H1 (cell line): ENCODE results near the gene ATL3. TPM values are rescaled to one million over a fixed set of nuclear protein-coding genes. Genes with fewer than 3 reads are reported as not detected.

ENCODE experiments used
- CTCF ChIA-PET: fragments of 300-600 bp; sonication (Branson Sonifier 250); formaldehyde crosslinking; loops from one replicate; lab custom pipeline; 2021; ENCODE audit not compliant: partially characterized antibody; lab: Charles Lee
- POLR2A ChIA-PET: fragments of 300-600 bp; sonication (Branson Sonifier 250); formaldehyde crosslinking; loops from one replicate; lab custom pipeline; 2021; ENCODE audit warnings: inconsistent platforms; ENCODE audit not compliant: partially characterized antibody; lab: Charles Lee
- DNase-seq, 2 experiments: peaks; one replicate each; pipeline versions ENCODE4 v3.0.0 to v3.0.0-alpha.2; 2010 to 2022; ENCODE audit warnings: low spot score in 2 of 2, low read depth in 1 of 2, mixed read lengths in 1 of 2
- FAIRE-seq: peaks from 2 replicates; lab custom pipeline; 2011; peaks lifted over from hg19 to GRCh38; lab: Jason Lieb, UNC
- H2AFZ ChIP-seq: 2 replicates; pipeline ENCODE4 v1.8.1; 2012; ENCODE audit warnings: low read length, inconsistent platforms
- H2AK5ac ChIP-seq: 2 replicates; pipeline ENCODE4 v1.6.1; 2013; ENCODE audit warnings: low read depth, low read length
- H2BK120ac ChIP-seq: replicated peaks from 2 replicates; pipeline ENCODE3; 2013; ENCODE audit warnings: low read depth, low read length, inconsistent platforms
- H2BK12ac ChIP-seq: 2 replicates; pipeline ENCODE4 v1.6.1; 2013; ENCODE audit warnings: low read depth, low read length
- H2BK15ac ChIP-seq: 2 replicates; pipeline ENCODE4 v1.6.1; 2013; ENCODE audit warnings: low read length
- H2BK20ac ChIP-seq: 2 replicates; pipeline ENCODE4 v1.6.1; 2013; ENCODE audit warnings: low read length
- H2BK5ac ChIP-seq: 2 replicates; pipeline ENCODE4 v1.6.1; 2013; ENCODE audit warnings: low read depth, low read length
- H3K14ac ChIP-seq: 2 replicates; pipeline ENCODE4 v1.6.1; 2013; ENCODE audit warnings: inconsistent platforms; ENCODE audit not compliant: insufficient read length
- H3K18ac ChIP-seq: 2 replicates; pipeline ENCODE4 v1.6.1; 2013; ENCODE audit warnings: low read length; ENCODE audit errors: extremely low read depth
- H3K23ac ChIP-seq: 2 replicates; pipeline ENCODE4 v1.6.1; 2013; ENCODE audit warnings: inconsistent platforms; ENCODE audit not compliant: insufficient read length
- H3K23me2 ChIP-seq: 2 replicates; pipeline ENCODE4 v1.6.1; 2013; ENCODE audit warnings: low read depth, low read length
- H3K27ac ChIP-seq: 2 replicates; pipeline ENCODE4 v1.6.1; 2011; ENCODE audit warnings: low read depth, low read length, inconsistent platforms
- H3K27me3 ChIP-seq, 4 experiments: replicated peaks in 1 of 4; 1 replicate in 1 of 4; 2 replicates in 3 of 4; pipeline versions ENCODE4 v1.6.1 to v1.8.1; 2011 to 2013; ENCODE audit warnings: low read length in 3 of 4, mild to moderate bottlenecking in 3 of 4, inconsistent platforms in 2 of 4, mixed read lengths in 2 of 4, moderate library complexity in 1 of 4; ENCODE audit not compliant: control insufficient read depth in 3 of 4, insufficient read depth in 3 of 4; ENCODE audit errors: extremely low read depth in 1 of 4
- H3K36me3 ChIP-seq, 4 experiments: 2 replicates each; pipeline versions ENCODE4 v1.6.1 to v1.8.1; 2011 to 2013; ENCODE audit warnings: mild to moderate bottlenecking in 4 of 4, low read length in 3 of 4, moderate library complexity in 2 of 4, control low read depth in 1 of 4, inconsistent platforms in 1 of 4; ENCODE audit not compliant: insufficient read depth in 4 of 4, control insufficient read depth in 2 of 4
- H3K4ac ChIP-seq: replicated peaks from 2 replicates; pipeline ENCODE3; 2013; ENCODE audit warnings: low read length, low read depth, mixed read lengths, inconsistent platforms; ENCODE audit not compliant: insufficient read length
- H3K4me1 ChIP-seq, 4 experiments: replicated peaks in 1 of 4; 1 replicate in 1 of 4; 2 replicates in 3 of 4; pipeline versions ENCODE4 v1.6.1 to v1.8.1; 2011 to 2013; ENCODE audit warnings: low read length in 3 of 4, inconsistent platforms in 2 of 4, mixed read lengths in 1 of 4; ENCODE audit not compliant: insufficient read depth in 4 of 4, control insufficient read depth in 3 of 4
- H3K4me2 ChIP-seq, 2 experiments: 2 replicates each; pipeline versions ENCODE4 v1.6.1 to v1.8.1; 2011 to 2013; ENCODE audit warnings: low read depth in 2 of 2, low read length in 2 of 2, control low read depth in 1 of 2, inconsistent platforms in 1 of 2, mild to moderate bottlenecking in 1 of 2; ENCODE audit not compliant: insufficient read depth in 1 of 2
- H3K4me3 ChIP-seq, 4 experiments: fragments of 200-600, 300-600 bp in 1 of 4; sonication (generic), shearing (Covaris generic), sonication (Bioruptor Twin) in 1 of 4; 2 replicates each; pipeline versions ENCODE4 v1.5.1 to v1.8.1; 2011 to 2016; ENCODE audit warnings: low read length in 4 of 4, low read depth in 3 of 4, control low read depth in 2 of 4, inconsistent platforms in 2 of 4, mild to moderate bottlenecking in 2 of 4, mixed read lengths in 1 of 4, moderate library complexity in 1 of 4; ENCODE audit not compliant: insufficient read depth in 2 of 4; ENCODE audit errors: extremely low read depth in 1 of 4
- H3K56ac ChIP-seq: replicated peaks from 2 replicates; pipeline ENCODE3; 2013; ENCODE audit warnings: low read depth, mild to moderate bottlenecking, mixed read lengths, low read length, inconsistent platforms; ENCODE audit not compliant: insufficient read length
- H3K79me1 ChIP-seq: 2 replicates; pipeline ENCODE4 v1.6.1; 2013; ENCODE audit warnings: low read depth, low read length, control low read depth
- H3K79me2 ChIP-seq, 2 experiments: 2 replicates each; pipeline versions ENCODE4 v1.6.1 to v1.8.1; 2012 to 2013; ENCODE audit warnings: low read length in 2 of 2, mild to moderate bottlenecking in 2 of 2, inconsistent platforms in 1 of 2; ENCODE audit not compliant: insufficient read depth in 2 of 2, control insufficient read depth in 1 of 2
- H3K9ac ChIP-seq, 4 experiments: replicated peaks in 1 of 4; 1 replicate in 1 of 4; 2 replicates in 3 of 4; pipeline versions ENCODE4 v1.6.1 to v1.8.1; 2011 to 2013; ENCODE audit warnings: low read depth in 3 of 4, low read length in 3 of 4, control low read depth in 2 of 4, mild to moderate bottlenecking in 2 of 4, moderate library complexity in 2 of 4, inconsistent platforms in 1 of 4; ENCODE audit errors: extremely low read depth in 1 of 4
- H3K9me3 ChIP-seq, 2 experiments: 2 replicates each; pipeline versions ENCODE4 v1.6.1 to v1.8.1; 2012 to 2013; ENCODE audit warnings: mild to moderate bottlenecking in 2 of 2, moderate library complexity in 2 of 2, control low read depth in 1 of 2, inconsistent platforms in 1 of 2, low read depth in 1 of 2, low read length in 1 of 2, mixed read lengths in 1 of 2; ENCODE audit not compliant: insufficient read depth in 2 of 2
- H4K20me1 ChIP-seq, 2 experiments: replicated peaks in 1 of 2; 2 replicates each; pipeline versions ENCODE3 to v1.8.1; 2011 to 2013; ENCODE audit warnings: inconsistent platforms in 2 of 2, low read length in 2 of 2, mild to moderate bottlenecking in 1 of 2; ENCODE audit not compliant: insufficient read depth in 2 of 2, control insufficient read depth in 1 of 2
- H4K5ac ChIP-seq: 2 replicates; pipeline ENCODE4 v1.6.1; 2013; ENCODE audit warnings: low read length, low read depth, mixed read lengths, inconsistent platforms; ENCODE audit not compliant: insufficient read length
- H4K8ac ChIP-seq: 2 replicates; pipeline ENCODE4 v1.8.0; 2013; ENCODE audit warnings: mild to moderate bottlenecking, moderate library complexity, low read length, inconsistent platforms; ENCODE audit not compliant: insufficient read depth; ENCODE audit errors: extremely low read depth
- H4K91ac ChIP-seq: replicated peaks from 2 replicates; pipeline ENCODE3; 2013; ENCODE audit warnings: low read length, mixed read lengths, inconsistent platforms; ENCODE audit not compliant: insufficient read length
- CREB1 ChIP-seq: IDR thresholded peaks from 2 replicates; pipeline ENCODE4 v1.6.1; 2012; ENCODE audit warnings: inconsistent platforms
- GTF2F1 ChIP-seq: IDR thresholded peaks from 2 replicates; pipeline ENCODE4 v1.6.1; 2012; ENCODE audit warnings: low read depth, low read length, improper control_type of control experiment, borderline replicate concordance
- JUN ChIP-seq: IDR thresholded peaks from 2 replicates; pipeline ENCODE4 v1.6.1; 2011; ENCODE audit warnings: low read depth, mild to moderate bottlenecking, improper control_type of control experiment, low read length
- JUND ChIP-seq: IDR thresholded peaks from 2 replicates; pipeline ENCODE4 v1.6.1; 2011; ENCODE audit warnings: mild to moderate bottlenecking, improper control_type of control experiment, low read length
- NRF1 ChIP-seq: IDR thresholded peaks from 2 replicates; pipeline ENCODE4 v1.6.1; 2011; ENCODE audit warnings: mild to moderate bottlenecking, low read depth, low read length, improper control_type of control experiment
- POLR2A ChIP-seq, 2 experiments: IDR thresholded peaks; 1 replicate in 1 of 2; 2 replicates in 1 of 2; pipeline ENCODE4 v1.6.1; 2011; ENCODE audit warnings: low read depth in 2 of 2, low read length in 2 of 2, mild to moderate bottlenecking in 2 of 2; ENCODE audit errors: control extremely low read depth in 1 of 2
- POU5F1 ChIP-seq: IDR thresholded peaks from 2 replicates; pipeline ENCODE4 v1.6.1; 2011; ENCODE audit warnings: low read depth, mild to moderate bottlenecking, low read length, moderate library complexity
- SIN3A ChIP-seq, 2 experiments: IDR thresholded peaks in 1 of 2; conservative IDR thresholded peaks in 1 of 2; 2 replicates each; pipeline ENCODE4 v1.6.1; 2011 to 2012; ENCODE audit warnings: low read length in 2 of 2, improper control_type of control experiment in 1 of 2, low read depth in 1 of 2, mild to moderate bottlenecking in 1 of 2
- SIRT6 ChIP-seq: IDR thresholded peaks from one replicate; pipeline ENCODE4 v1.7.1; 2012; ENCODE audit warnings: low read length, inconsistent platforms
- TAF7 ChIP-seq: optimal IDR thresholded peaks from 2 replicates; pipeline ENCODE3; 2011; ENCODE audit warnings: low read depth, mild to moderate bottlenecking, inconsistent platforms, low read length, moderate library complexity, borderline replicate concordance
- YY1 ChIP-seq: IDR thresholded peaks from 2 replicates; pipeline ENCODE4 v1.6.1; 2011; ENCODE audit warnings: low read depth, mild to moderate bottlenecking, low read length
- WGBS, 2 experiments: shearing (Covaris generic) in 1 of 2; methylation state at CpG; one replicate each; pipeline versions ENCODE4 v1.1.6 to v1.1.7; 2013 to 2015; ENCODE audit warnings: low lambda C conversion rate in 2 of 2, mixed read lengths in 2 of 2, inconsistent platforms in 1 of 2, low coverage in 1 of 2, missing lambda C conversion rate in 1 of 2; ENCODE audit not compliant: insufficient replicate concordance in 2 of 2, insufficient coverage in 1 of 2, insufficient read length in 1 of 2; ENCODE audit errors: extremely low coverage in 1 of 2, missing lambda C conversion rate in 1 of 2; 5-methylcytosine and 5-hydroxymethylcytosine counted together
- polyA plus RNA-seq, 7 experiments: library from polyadenylated mRNA; depleted of rRNA in 3 of 7; stranded (reverse) in 5 of 7; unstranded in 2 of 7; fragments of >200 nt in 5 of 7; fragments of 200-250 nt in 2 of 7; gene quantifications; 1 replicate in 5 of 7; 2 replicates in 1 of 7; 4 replicates in 1 of 7; pipeline versions ENCODE4 v1.2.1 to v1.2.3, GENCODE V29; 2011 to 2013; ENCODE audit warnings: missing spikeins in 2 of 7, mixed read lengths in 2 of 7
- total RNA-seq: library from RNA; stranded (reverse); fragmentation: NEBNext Ultra II Directional; extraction: Animal tissue kit (Norgen Biotek cat#: 25700); gene quantifications from 2 replicates; pipeline ENCODE4 v1.2.1, GENCODE V29; 2021

Gene ATL3
- total and polyA plus RNA-seq, 2 of the 8 experiments (the other 6 are each of a cell fraction or from before 2014, with no cell fraction given): 7.8 to 24.5 TPM

- H3K18ac ChIP-seq: no peak overlapping the region
- peaks cover 14% of the 10 kb centered on the region in 2 experiments for H4K20me1 ChIP-seq
- no peak for TF ChIP-seq JUN
- no peak for TF ChIP-seq JUND
- TF ChIP-seq SIRT6: no peak
- no peak for TF ChIP-seq POLR2A (IDR thresholded peaks at IDR 0.05; ENCODE audit: control extremely low read depth in 1 of 2, low read depth in 2 of 2, low read length in 2 of 2)
- TF ChIP-seq POU5F1: no peak
- TF ChIP-seq GTF2F1: no peak
- TF ChIP-seq SIN3A (conservative IDR thresholded peaks at IDR 0.05 in 1 of 2, IDR thresholded peaks at IDR 0.05 in 1 of 2; ENCODE audit: low read depth in 1 of 2, low read length in 2 of 2): no peak
- no peak for TF ChIP-seq CREB1
- no peak for TF ChIP-seq TAF7
- TF ChIP-seq NRF1: no peak
- TF ChIP-seq YY1: no peak
- TF ChIP-seq, all 59 proteins: peak for 0
- CTCF ChIA-PET: no interaction called here
- FAIRE-seq (no peak), DNase-seq (no peak)
- Histone ChIP-seq H3K56ac (no peak overlapping the region), H3K36me3 (no peaks in the 10 kb centered on the region; a peak in 1 of 8 replicates), H3K23ac (no peak overlapping the region), H3K4me3 (no peak overlapping the region), H4K91ac (no peak overlapping the region), H3K27ac (no peak overlapping the region), H3K9ac (no peak overlapping the region), H4K5ac (no peak overlapping the region), H2BK5ac (no peak overlapping the region), H3K23me2 (no peaks in the 10 kb centered on the region), H2AFZ (no peak overlapping the region), H2BK20ac (no peak overlapping the region), H3K79me2 (peaks cover 0 to 96% of the 10 kb centered on the region in 2 experiments; a peak in 2 of 4 replicates), H2BK15ac (no peak overlapping the region), H3K27me3 (no peaks in the 10 kb centered on the region), H4K8ac (no peak overlapping the region), H3K4ac (no peak overlapping the region), H2AK5ac (no peak overlapping the region), H2BK120ac (no peak overlapping the region), H3K9me3 (no peaks in the 10 kb centered on the region), H3K4me2 (no peak overlapping the region), H3K79me1 (no peaks in the 10 kb centered on the region; the same call in 1 of the 2 replicates), H3K14ac (no peak overlapping the region), H3K4me1 (no peaks in the 10 kb centered on the region), H2BK12ac (no peak overlapping the region)
- POLR2A ChIA-PET: no interaction called here
- WGBS, 2 experiments: 89% methylated on average over 3 of the region's 3 CpGs; no CpG with 5 or more reads in 1 of the 2 experiments
Measured at GRCh38 chr11:63709336-63709884, 38.2 kb upstream of the ATL3 start.
